ENCODE measurements around the gene LRRC37A3. TPM values are rescaled to one million over a fixed set of nuclear protein-coding genes. Genes with fewer than 3 reads are reported as not detected.
"Not testable (repeated sequence)": the region's sequence is repeated elsewhere in the genome, so short reads cannot be mapped to it uniquely, and the experiment has no call there.

LRRC37A3 gene
- total RNA-seq, 1 experiment from 2014 or later = 7.7 TPM

- peak; percentile 54 for DNase-seq (ENCODE audit: low read depth, low spot score)
- CTCF ChIA-PET = interaction anchor here (1.0 to 1.6 kb wide), 4 partner anchors 9 to 188 kb away, joined by 3 to 5 read pairs (median 4); partner anchors contain the start of gene RGS9
Measured at GRCh38 chr17:64965873-64966287, 46.6 kb upstream of the LRRC37A3 start.

GRCh38 chr17:64965256-64965872, 46.1 kb upstream of the LRRC37A3 start:
- ChIA-PET POLR2A (interaction anchor here (0.6 to 1.7 kb wide), 3 partner anchors 13 to 135 kb away, joined by 4 to 5 read pairs (median 4); no protein-coding TSS in a partner anchor), CTCF (interaction anchor here (1.3 to 1.6 kb wide), 3 partner anchors 10 to 188 kb away, joined by 3 to 5 read pairs (median 3); partner anchors contain the start of gene RGS9)
- peak overlapping the region; percentile 49 for H3K9ac ChIP-seq (ENCODE audit: low read length)
- H3K27me3 ChIP-seq (ENCODE audit: insufficient read depth, low read length); RAD21 ChIA-PET (ENCODE audit: low non-redundant PET in 1 of 2, low total read pairs in 2 of 2, uncharacterized antibody in 2 of 2, unreplicated experiment in 2 of 2); H3K79me2 ChIP-seq (ENCODE audit: insufficient read depth, low read length); DNase-seq (ENCODE audit: low read depth, low spot score); H2AFZ ChIP-seq (ENCODE audit: low read depth, low read length, poor library complexity, severe bottlenecking); H3K9me2 ChIP-seq (ENCODE audit: insufficient read depth); H4K20me1 ChIP-seq (ENCODE audit: insufficient read depth); H3K36me3 ChIP-seq (ENCODE audit: control insufficient read depth in 1 of 2, insufficient read depth in 2 of 2, low read length in 2 of 2); BruUV-seq (replicated peaks); H3K9me3 ChIP-seq (ENCODE audit: control insufficient read depth in 1 of 2, insufficient read depth in 1 of 2, low read depth in 1 of 2, low read length in 2 of 2): not testable (repeated sequence)
- ATAC-seq = peak; percentile 53
- peak overlapping the region; percentile 31 to 38 for H3K4me3 ChIP-seq (replicated peaks in 1 of 2; ENCODE audit: low read depth in 1 of 2, low read length in 2 of 2)
- H3K27ac ChIP-seq (ENCODE audit: low read depth, low read length) = peak overlapping the region; percentile 45
- intact Hi-C loops (cut with micrococcal nuclease) = loop anchor here (10.0 kb wide), 1 partner anchor 169 kb away; the partner anchor contains the start of gene RGS9
- peaks cover 19 to 40% of the 10 kb centered on the region in 2 experiments for H3K4me1 ChIP-seq (ENCODE audit: control insufficient read depth in 1 of 2, insufficient read depth in 2 of 2, low read length in 2 of 2)
- peak overlapping the region; percentile 68 for H3K4me2 ChIP-seq (ENCODE audit: low read length)

More at GRCh38 chr17:64965873-64966287, 46.6 kb upstream of the LRRC37A3 start:
- peaks cover 16 to 37% of the 10 kb centered on the region in 2 experiments for H3K4me1 ChIP-seq (ENCODE audit: control insufficient read depth in 1 of 2, insufficient read depth in 2 of 2, low read length in 2 of 2)
- H4K20me1 ChIP-seq (ENCODE audit: insufficient read depth); H3K79me2 ChIP-seq (ENCODE audit: insufficient read depth, low read length); BruUV-seq (replicated peaks); H3K27me3 ChIP-seq (ENCODE audit: insufficient read depth, low read length); RAD21 ChIA-PET (ENCODE audit: low non-redundant PET in 1 of 2, low total read pairs in 2 of 2, uncharacterized antibody in 2 of 2, unreplicated experiment in 2 of 2); H3K9me2 ChIP-seq (ENCODE audit: insufficient read depth); H3K36me3 ChIP-seq (ENCODE audit: control insufficient read depth in 1 of 2, insufficient read depth in 2 of 2, low read length in 2 of 2); H3K9me3 ChIP-seq (ENCODE audit: control insufficient read depth in 1 of 2, insufficient read depth in 1 of 2, low read depth in 1 of 2, low read length in 2 of 2): not testable (repeated sequence)
- peak; percentile 72 for TF ChIP-seq POLR2AphosphoS5 (IDR thresholded peaks at IDR 0.05; ENCODE audit: low read depth, low read length)
- TF ChIP-seq ZFX (IDR thresholded peaks at IDR 0.05) = peak; percentile 96
- TF ChIP-seq RAD21 (IDR thresholded peaks at IDR 0.05; ENCODE audit: low read depth) = peak; percentile 55
- TF ChIP-seq CTCF (IDR thresholded peaks at IDR 0.05 in 2 of 3, conservative IDR thresholded peaks at IDR 0.05 in 1 of 3; ENCODE audit: borderline replicate concordance in 1 of 3, insufficient read depth in 1 of 3, low read depth in 2 of 3, low read length in 2 of 3) = peak; percentile 26 to 38 (median 37); a peak in 4 of 6 replicates
- TF ChIP-seq, protein P1, sequence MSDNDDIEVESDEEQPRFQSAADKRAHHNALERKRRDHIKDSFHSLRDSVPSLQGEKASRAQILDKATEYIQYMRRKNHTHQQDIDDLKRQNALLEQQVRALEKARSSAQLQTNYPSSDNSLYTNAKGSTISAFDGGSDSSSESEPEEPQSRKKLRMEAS (IDR thresholded peaks at IDR 0.05) = peak; percentile 94
- TF ChIP-seq POLR2A (IDR thresholded peaks at IDR 0.05; ENCODE audit: borderline replicate concordance, extremely low read depth, insufficient read depth, insufficient read length) = peak; percentile 30
- TF ChIP-seq CBX3 (IDR thresholded peaks at IDR 0.05; ENCODE audit: low read depth) = 0 out of 2 replicates have a peak, but pooled peaks have one; percentile 14
- peak overlapping the region; percentile 31 to 38 for H3K4me3 ChIP-seq (replicated peaks in 1 of 2; ENCODE audit: low read depth in 1 of 2, low read length in 2 of 2)
- peak overlapping the region; percentile 45 for H3K27ac ChIP-seq (ENCODE audit: low read depth, low read length)
- peak overlapping the region; percentile 100 for H2AFZ ChIP-seq (ENCODE audit: low read depth, low read length, poor library complexity, severe bottlenecking)
- peak overlapping the region; percentile 49 for H3K9ac ChIP-seq (ENCODE audit: low read length)
- peak overlapping the region; percentile 68 for H3K4me2 ChIP-seq (ENCODE audit: low read length)
- intact Hi-C loops (cut with micrococcal nuclease) = loop anchor here (10.0 kb wide), 1 partner anchor 169 kb away; the partner anchor contains the start of gene RGS9
- POLR2A ChIA-PET = interaction anchor here (0.6 to 1.7 kb wide), 4 partner anchors 9 to 134 kb away, joined by 4 to 7 read pairs (median 4); no protein-coding TSS in a partner anchor
- peak; percentile 93 for ATAC-seq

Measured in HCT116 (cell line).